Upper lobe of left lung (tissue), 6 donors: ENCODE results near the gene AMHR2. TPM values are rescaled to one million over a fixed set of nuclear protein-coding genes. Genes with fewer than 3 reads are reported as not detected.
"Not testable (repeated sequence)": the region's sequence is repeated elsewhere in the genome, so short reads cannot be mapped to it uniquely, and the experiment has no call there.

Source experiments
- ATAC-seq, 2 donors: fragments of 200-7000 bp; cut with Tn5 transposase; one replicate each; pipeline ENCODE4 v1.9.1; 2022; ENCODE audit warnings: mild to moderate bottlenecking in 2 of 2, moderate library complexity in 2 of 2; ENCODE audit not compliant: low FRiP score in 2 of 2
- DNase-seq, 2 donors: peaks; one replicate each; pipeline ENCODE4 v3.0.0-alpha.2; 2019 to 2020
- H3K27ac ChIP-seq, 4 donors: fragments of 200-600 bp; sonication (generic); one replicate each; pipeline ENCODE4 v1.5.1; 2016 to 2019
- H3K27me3 ChIP-seq, 4 donors: fragments of 200-600 bp; sonication (generic); one replicate each; pipeline ENCODE4 v1.5.1; 2017 to 2019
- H3K36me3 ChIP-seq, 4 donors: fragments of 200-600 bp; sonication (generic); one replicate each; pipeline ENCODE4 v1.5.1; 2016 to 2019
- H3K4me1 ChIP-seq, 4 donors: fragments of 200-600 bp; sonication (generic); one replicate each; pipeline ENCODE4 v1.5.1; 2018 to 2019
- H3K4me3 ChIP-seq, 4 donors: fragments of 200-600 bp; sonication (generic); one replicate each; pipeline ENCODE4 v1.5.1; 2017 to 2019; ENCODE audit warnings: mild to moderate bottlenecking in 2 of 4, moderate library complexity in 1 of 4
- H3K9me3 ChIP-seq, 4 donors: fragments of 200-600 bp; sonication (generic); one replicate each; pipeline ENCODE4 v1.5.1; 2018 to 2019
- CTCF ChIP-seq, 6 experiments: fragments of 450-650 bp in 4 of 6; fragments of 200-600 bp in 2 of 6; sonication (generic) in 2 of 6; IDR thresholded peaks; one replicate each; pipeline ENCODE4 v1.5.1; 2016 to 2019; ENCODE audit warnings: antibody characterized with exemption in 6 of 6
- EP300 ChIP-seq, 4 donors: sonication (generic); formaldehyde crosslinking; IDR thresholded peaks; one replicate each; pipeline ENCODE4 v1.5.1; 2017; ENCODE audit warnings: antibody characterized with exemption in 4 of 4, control low read depth in 2 of 4
- POLR2A ChIP-seq, 4 donors: fragments of 450-650 bp; IDR thresholded peaks; one replicate each; pipeline ENCODE4 v1.5.1; 2016 to 2017; ENCODE audit warnings: antibody characterized with exemption in 4 of 4, mild to moderate bottlenecking in 2 of 4
- POLR2AphosphoS5 ChIP-seq, 2 donors: sonication (generic); formaldehyde crosslinking; IDR thresholded peaks; one replicate each; pipeline ENCODE4 v1.5.1; 2017; ENCODE audit warnings: antibody characterized with exemption in 2 of 2
- WGBS, 2 donors: methylation state at CpG; one replicate each; pipeline ENCODE4 v1.1.5; 2017 to 2018; 5-methylcytosine and 5-hydroxymethylcytosine counted together
- total RNA-seq, 6 donors: library from RNA; depleted of rRNA in 4 of 6; stranded (reverse); fragments of >200 nt in 4 of 6; gene quantifications; one replicate each; pipeline versions ENCODE4 v1.1.0 to v1.2.1, GENCODE V29; 2016 to 2021
- donor health status: DM: no; HTN: no; CAD: no; lungs with moderate emphysema.
- donor health status: DM: no; HTN: yes; CAD: no; lungs with severe emphysema.

AMHR2 gene
- total RNA-seq, 6 donors from 2014 or later, result 0.24 to 1.0 (median 0.41) TPM; not detected in 2

DNA sequence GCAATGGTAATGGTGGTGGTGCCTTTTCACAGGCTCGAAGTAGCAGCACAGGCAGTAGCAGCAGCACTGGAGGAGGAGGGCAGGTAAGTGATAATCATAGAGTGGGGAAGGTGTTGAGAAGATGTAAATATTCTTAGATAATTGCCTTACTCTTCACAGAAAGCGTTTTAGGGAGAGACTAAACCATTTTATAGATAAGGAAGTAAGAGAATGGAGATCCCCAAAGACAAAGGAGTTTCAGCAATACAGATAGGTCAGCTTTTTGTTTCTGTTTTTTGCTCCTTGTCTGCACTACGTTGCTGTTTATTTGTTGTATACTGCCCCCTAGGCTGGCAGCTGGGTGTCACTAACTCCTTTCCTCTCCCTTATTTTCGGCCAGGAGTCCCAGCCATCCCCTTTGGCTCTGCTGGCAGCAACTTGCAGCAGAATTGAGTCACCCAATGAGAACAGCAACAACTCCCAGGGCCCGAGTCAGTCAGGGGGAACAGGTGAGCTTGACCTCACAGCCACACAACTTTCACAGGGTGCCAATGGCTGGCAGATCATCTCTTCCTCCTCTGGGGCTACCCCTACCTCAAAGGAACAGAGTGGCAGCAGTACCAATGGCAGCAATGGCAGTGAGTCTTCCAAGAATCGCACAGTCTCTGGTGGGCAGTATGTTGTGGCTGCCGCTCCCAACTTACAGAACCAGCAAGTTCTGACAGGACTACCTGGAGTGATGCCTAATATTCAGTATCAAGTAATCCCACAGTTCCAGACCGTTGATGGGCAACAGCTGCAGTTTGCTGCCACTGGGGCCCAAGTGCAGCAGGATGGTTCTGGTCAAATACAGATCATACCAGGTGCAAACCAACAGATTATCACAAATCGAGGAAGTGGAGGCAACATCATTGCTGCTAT is 41.7 kb upstream of the AMHR2 start:
- H3K9me3 ChIP-seq, result no peaks in the 10 kb centered on the region
- ATAC-seq, result no peak
- DNase-seq, result peak in 1 of 2 donors; percentile 62
- H3K4me1 ChIP-seq, result peaks cover 67 to 72% (median 68%) of the 10 kb centered on the region in 4 donors
- peak overlapping the region in 3 of 4 donors; percentile 58 to 71 (median 71) for H3K4me3 ChIP-seq
- peak overlapping the region; percentile 98 to 100 (median 99) for H3K27ac ChIP-seq
- TF ChIP-seq CTCF (IDR thresholded peaks at IDR 0.05) (peak in 5 of 6 experiments; percentile 11 to 57 (median 35)), EP300 (IDR thresholded peaks at IDR 0.05) (no peak)
- 44 to 48% methylated on average over 9 of the region's 9 CpGs for WGBS, 2 donors
- H3K27me3 ChIP-seq, result no peaks in the 10 kb centered on the region
- peaks cover 22 to 51% (median 31%) of the 10 kb centered on the region in 4 donors for H3K36me3 ChIP-seq

DNA sequence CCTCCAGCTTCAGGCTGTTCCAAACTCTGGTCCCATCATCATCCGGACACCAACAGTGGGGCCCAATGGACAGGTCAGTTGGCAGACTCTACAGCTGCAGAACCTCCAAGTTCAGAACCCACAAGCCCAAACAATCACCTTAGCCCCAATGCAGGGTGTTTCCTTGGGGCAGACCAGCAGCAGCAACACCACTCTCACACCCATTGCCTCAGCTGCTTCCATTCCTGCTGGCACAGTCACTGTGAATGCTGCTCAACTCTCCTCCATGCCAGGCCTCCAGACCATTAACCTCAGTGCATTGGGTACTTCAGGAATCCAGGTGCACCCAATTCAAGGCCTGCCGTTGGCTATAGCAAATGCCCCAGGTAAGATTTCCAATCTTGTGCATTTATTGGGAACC is 40.4 kb upstream of the AMHR2 start:
- DNase-seq, result no peak
- 67 to 89% methylated on average over 2 of the region's 2 CpGs for WGBS, 2 donors
- Histone ChIP-seq H3K4me1 (peaks cover 79 to 83% (median 81%) of the 10 kb centered on the region in 4 donors), H3K36me3 (peaks cover 22 to 58% (median 31%) of the 10 kb centered on the region in 4 donors), H3K4me3 (peak overlapping the region in 3 of 4 donors; percentile 8 to 71 (median 21)), H3K9me3 (no peaks in the 10 kb centered on the region), H3K27ac (peak overlapping the region in 2 of 4 donors; percentile 0 to 98), H3K27me3 (no peaks in the 10 kb centered on the region)
- no peak for TF ChIP-seq POLR2AphosphoS5 (IDR thresholded peaks at IDR 0.05)
- TF ChIP-seq EP300 (IDR thresholded peaks at IDR 0.05), result no peak
- TF ChIP-seq POLR2A (IDR thresholded peaks at IDR 0.05), result no peak
- ATAC-seq, result no peak

DNA sequence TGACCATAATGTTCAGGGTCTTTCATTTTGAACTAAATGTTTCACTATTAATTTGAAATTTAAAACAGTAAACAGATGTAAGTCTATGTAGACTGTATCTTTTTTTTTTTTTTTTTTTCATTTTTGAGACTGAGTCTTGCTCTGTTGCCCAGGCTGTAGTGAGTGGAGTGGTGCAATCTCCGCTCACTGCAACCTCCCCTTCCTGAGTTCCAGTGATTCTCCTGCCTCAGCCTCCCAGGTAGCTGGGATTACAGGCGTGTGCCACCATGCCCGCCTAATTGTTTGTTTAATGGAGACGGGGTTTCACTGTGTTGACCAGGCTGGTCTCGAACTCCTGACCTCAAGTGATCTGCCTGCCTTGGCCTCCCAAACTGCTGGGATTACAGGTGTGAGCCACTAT is 37.3 kb upstream of the AMHR2 start:
- H3K27me3 ChIP-seq, ATAC-seq, H3K9me3 ChIP-seq, DNase-seq: not testable (repeated sequence)
- Histone ChIP-seq H3K4me3 (peak overlapping the region in 2 of 4 donors; percentile 0 to 1), H3K4me1 (peaks cover 92 to 100% (median 95%) of the 10 kb centered on the region in 4 donors), H3K27ac (peak overlapping the region in 1 of 4 donors; percentile 17), H3K36me3 (peaks cover 22 to 63% (median 31%) of the 10 kb centered on the region in 4 donors)
- WGBS, 2 donors, result 87 to 90% methylated on average over 5 of the region's 5 CpGs

DNA sequence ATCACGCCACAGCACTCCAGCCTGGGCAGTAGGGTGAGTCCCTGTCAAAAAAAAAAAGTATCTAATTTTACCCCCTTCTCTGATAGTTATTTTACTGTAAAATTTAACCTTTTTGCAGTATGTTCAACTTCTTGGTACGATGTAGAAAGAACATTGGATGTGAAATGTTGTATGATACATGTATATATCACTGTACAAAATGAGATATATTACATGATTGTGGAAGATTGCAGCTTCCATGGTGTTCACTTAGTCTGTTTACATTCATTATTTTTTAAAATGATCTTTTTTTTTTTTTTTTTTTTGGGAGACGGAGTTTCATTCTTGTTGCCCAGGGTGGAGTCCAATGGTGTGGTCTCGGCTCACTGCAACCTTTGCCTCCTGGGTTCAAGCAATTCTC is 34.7 kb upstream of the AMHR2 start:
- Histone ChIP-seq H3K9me3 (no peaks in the 10 kb centered on the region), H3K27me3 (no peaks in the 10 kb centered on the region), H3K4me1 (peaks cover 67 to 82% (median 73%) of the 10 kb centered on the region in 4 donors), H3K4me3 (no peak overlapping the region), H3K27ac (peak overlapping the region in 3 of 4 donors; percentile 30 to 57 (median 42)), H3K36me3 (peaks cover 7 to 48% (median 12%) of the 10 kb centered on the region in 4 donors)
- no peak for ATAC-seq
- TF ChIP-seq POLR2AphosphoS5 (IDR thresholded peaks at IDR 0.05), result no peak
- TF ChIP-seq POLR2A (IDR thresholded peaks at IDR 0.05), result no peak
- no peak for TF ChIP-seq EP300 (IDR thresholded peaks at IDR 0.05)
- no peak for TF ChIP-seq CTCF (IDR thresholded peaks at IDR 0.05)
- DNase-seq, result no peak
- 95 to 97% methylated on average over 4 of the region's 4 CpGs for WGBS, 2 donors

DNA sequence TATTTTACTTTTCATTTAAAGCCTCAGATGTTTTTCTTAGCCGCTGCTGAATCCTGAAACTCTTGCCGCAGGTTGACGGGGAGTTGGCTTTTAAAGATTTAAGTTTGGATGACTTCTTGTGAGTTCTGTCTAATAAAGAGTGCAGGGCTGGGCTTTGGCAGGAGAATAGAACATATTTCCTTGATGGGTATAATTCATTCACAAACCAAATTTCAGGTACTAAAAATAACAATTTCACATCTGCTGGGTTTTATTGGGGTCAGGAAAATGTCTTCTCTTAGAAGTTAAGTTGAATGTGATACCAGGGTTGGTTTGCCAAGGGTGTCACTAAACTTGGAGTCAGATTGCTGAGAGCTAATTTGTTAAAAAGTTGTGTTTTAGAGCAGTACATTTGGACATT is 34.0 kb upstream of the AMHR2 start:
- TF ChIP-seq POLR2A (IDR thresholded peaks at IDR 0.05) (no peak), POLR2AphosphoS5 (IDR thresholded peaks at IDR 0.05) (no peak), EP300 (IDR thresholded peaks at IDR 0.05) (no peak), CTCF (IDR thresholded peaks at IDR 0.05) (no peak)
- Histone ChIP-seq H3K27ac (peak overlapping the region in 1 of 4 donors; percentile 67), H3K27me3 (no peaks in the 10 kb centered on the region), H3K36me3 (peaks cover 0 to 43% (median 5%) of the 10 kb centered on the region in 4 donors), H3K4me3 (no peak overlapping the region), H3K4me1 (peaks cover 59 to 74% (median 65%) of the 10 kb centered on the region in 4 donors), H3K9me3 (no peaks in the 10 kb centered on the region)
- WGBS, 2 donors, result 81 to 91% methylated on average over 3 of the region's 3 CpGs
- DNase-seq (no peak), ATAC-seq (no peak)
